Loucy (cell line): ENCODE results near the gene ZNF550.

Experiments used
- H2AFZ ChIP-seq: fragments of 200-600 bp; sonication (generic); 2 replicates; pipeline ENCODE4 v1.6.0; 2016; ENCODE audit warnings: antibody characterized with exemption, mild to moderate bottlenecking, low read length, moderate library complexity
- H3F3A ChIP-seq: fragments of 200-600 bp; 2 replicates; pipeline ENCODE4 v1.6.0; 2016; ENCODE audit warnings: antibody characterized with exemption, low read depth, mild to moderate bottlenecking
- H3K27me3 ChIP-seq: fragments of 200-600 bp; sonication (generic); 2 replicates; pipeline ENCODE4 v1.6.1; 2014; ENCODE audit warnings: low read length, mild to moderate bottlenecking; ENCODE audit not compliant: insufficient read depth, poor library complexity, severe bottlenecking
- H3K36me3 ChIP-seq: fragments of 200-600 bp; sonication (generic); 2 replicates; pipeline ENCODE4 v1.6.1; 2016; ENCODE audit warnings: low read length; ENCODE audit not compliant: insufficient read depth
- H3K4me1 ChIP-seq: fragments of 200-600 bp; sonication (generic); 2 replicates; pipeline ENCODE4 v1.5.1; 2014; ENCODE audit warnings: low read length, mild to moderate bottlenecking; ENCODE audit not compliant: insufficient read depth, poor library complexity, severe bottlenecking
- H3K4me2 ChIP-seq: fragments of 200-600 bp; sonication (generic); 2 replicates; pipeline ENCODE4 v1.6.0; 2014; ENCODE audit warnings: antibody characterized with exemption, low read length, low read depth, mild to moderate bottlenecking; ENCODE audit not compliant: poor library complexity, severe bottlenecking
- H3K4me3 ChIP-seq: fragments of 200-600 bp; sonication (generic); 2 replicates; pipeline ENCODE4 v1.5.1; 2014; ENCODE audit warnings: low read length, mild to moderate bottlenecking, mixed read lengths; ENCODE audit not compliant: poor library complexity, severe bottlenecking
- H3K79me2 ChIP-seq: fragments of 200-600 bp; sonication (generic); 2 replicates; pipeline ENCODE4 v1.6.1; 2014; ENCODE audit warnings: low read length; ENCODE audit not compliant: insufficient read depth
- H3K9ac ChIP-seq: fragments of 200-600 bp; sonication (generic); 2 replicates; pipeline ENCODE4 v1.6.0; 2014; ENCODE audit warnings: mild to moderate bottlenecking, low read depth, low read length, moderate library complexity; ENCODE audit not compliant: poor library complexity, severe bottlenecking
- H3K9me2 ChIP-seq: fragments of 200-600 bp; sonication (generic); replicated peaks from 2 replicates; pipeline ENCODE4 v1.6.1; 2016; ENCODE audit warnings: low read depth, low read length, mixed read lengths
- H3K9me3 ChIP-seq: fragments of 200-600 bp; sonication (generic); 2 replicates; pipeline ENCODE4 v1.6.1; 2014; ENCODE audit warnings: mild to moderate bottlenecking, antibody characterized with exemption, low read length, low read depth; ENCODE audit not compliant: insufficient read depth
- H4K20me1 ChIP-seq: fragments of 200-600 bp; sonication (generic); 2 replicates; pipeline ENCODE4 v1.6.0; 2014; ENCODE audit warnings: antibody characterized with exemption, low read length, mild to moderate bottlenecking; ENCODE audit not compliant: insufficient read depth, poor library complexity, severe bottlenecking
- CTCF ChIP-seq: fragments of 200-600 bp; sonication (generic); conservative IDR thresholded peaks from 2 replicates; pipeline ENCODE4 v1.5.1; 2014; ENCODE audit warnings: mild to moderate bottlenecking, antibody characterized with exemption, low read length
- EZH2phosphoT487 ChIP-seq: fragments of 200-600 bp; IDR thresholded peaks from 2 replicates; pipeline ENCODE4 v1.6.1; 2018; ENCODE audit warnings: antibody characterized with exemption, mild to moderate bottlenecking, moderate library complexity, borderline replicate concordance

ZNF550 gene

GRCh38 chr19:57599377-57599760, 39.7 kb upstream of the ZNF550 start:
- H4K20me1 ChIP-seq: no peaks in the 10 kb centered on the region
- no peak for TF ChIP-seq EZH2phosphoT487
- TF ChIP-seq CTCF: no peak
- H3K9me2 ChIP-seq: no peaks in the 10 kb centered on the region
- H3K36me3 ChIP-seq: peaks cover 3% of the 10 kb centered on the region; the same call in 1 of the 2 replicates
- H3K4me3 ChIP-seq: peak overlapping the region; percentile 88
- H3F3A ChIP-seq: no peaks in the 10 kb centered on the region
- H2AFZ ChIP-seq: peak overlapping the region; percentile 93
- peaks cover 20% of the 10 kb centered on the region for H3K79me2 ChIP-seq
- peaks cover 9% of the 10 kb centered on the region for H3K27me3 ChIP-seq
- H3K9ac ChIP-seq: no peak overlapping the region
- peaks cover 17% of the 10 kb centered on the region for H3K4me1 ChIP-seq
- peaks cover 5% of the 10 kb centered on the region; the same call in 1 of the 2 replicates for H3K9me3 ChIP-seq
- H3K4me2 ChIP-seq: peak overlapping the region; percentile 96

- H3K9me2 ChIP-seq: no peaks in the 10 kb centered on the region
- H3F3A ChIP-seq: no peaks in the 10 kb centered on the region
- H3K9me3 ChIP-seq: peaks cover 35% of the 10 kb centered on the region; the same call in 1 of the 2 replicates
- H2AFZ ChIP-seq: no peak overlapping the region
- no peak overlapping the region for H3K9ac ChIP-seq
- H3K79me2 ChIP-seq: peaks cover 36% of the 10 kb centered on the region
- H3K4me3 ChIP-seq: no peak overlapping the region
- TF ChIP-seq CTCF (no peak), EZH2phosphoT487 (no peak)
- peaks cover 10% of the 10 kb centered on the region for H3K4me1 ChIP-seq
- no peaks in the 10 kb centered on the region for H4K20me1 ChIP-seq
- H3K27me3 ChIP-seq: no peaks in the 10 kb centered on the region
- H3K4me2 ChIP-seq: no peak overlapping the region
- H3K36me3 ChIP-seq: peaks cover 46% of the 10 kb centered on the region
Measured at GRCh38 chr19:57587529-57587928, 27.9 kb upstream of the ZNF550 start.

GRCh38 chr19:57583521-57584416, 24.1 kb upstream of the ZNF550 start, which contains the start of gene ZIK1:
TSS of gene ZIK1 (plus strand) at chr19:57584145. CDS start at chr19:57584357, 212 bp downstream.
- peaks cover 18% of the 10 kb centered on the region; the same call in 1 of the 2 replicates for H3K36me3 ChIP-seq
- H3K27me3 ChIP-seq: no peaks in the 10 kb centered on the region
- H3F3A ChIP-seq: no peaks in the 10 kb centered on the region
- H3K4me2 ChIP-seq: peak within 1 kb of the TSS; percentile 99
- H3K9ac ChIP-seq: peak within 1 kb of the TSS; percentile 79
- H3K4me3 ChIP-seq: peak within 1 kb of the TSS; percentile 88
- TF ChIP-seq CTCF: peak; percentile 42; the same call in 1 of the 2 replicates
- no peak for TF ChIP-seq EZH2phosphoT487
- H3K9me2 ChIP-seq: no peaks in the 10 kb centered on the region
- peak within 1 kb of the TSS; percentile 93 for H2AFZ ChIP-seq
- H3K9me3 ChIP-seq: peaks cover 4% of the 10 kb centered on the region; the same call in 1 of the 2 replicates
- peaks cover 36% of the 10 kb centered on the region for H3K79me2 ChIP-seq
- H4K20me1 ChIP-seq: no peaks in the 10 kb centered on the region
- peaks cover 18% of the 10 kb centered on the region for H3K4me1 ChIP-seq
